Memory B cell (primary cell): ENCODE results near the gene RHEBL1.
"Not testable (repeated sequence)": the region's sequence is repeated elsewhere in the genome, so short reads cannot be mapped to it uniquely, and the experiment has no call there.

ENCODE experiments used
- ATAC-seq: fragments of 150-1000 bp; cut with Tn5 transposase; 2 replicates; pipeline ENCODE4 v1.10.0; 2021; ENCODE audit warnings: low read depth, mild to moderate bottlenecking, moderate library complexity
- DNase-seq, 2 donors: peaks; one replicate each; pipeline ENCODE4 v3.0.0; 2022; ENCODE audit warnings: low spot score in 2 of 2
- H3K27ac Mint-ChIP-seq: one replicate; pipeline ENCODE4 v1.8.0; 2022; ENCODE audit warnings: mild to moderate bottlenecking, moderate library complexity, mixed read lengths
- H3K27me3 Mint-ChIP-seq: one replicate; pipeline ENCODE4 v1.8.0; 2022; ENCODE audit warnings: mixed read lengths
- H3K36me3 Mint-ChIP-seq: one replicate; pipeline ENCODE4 v1.8.0; 2022; ENCODE audit warnings: mild to moderate bottlenecking, mixed read lengths
- H3K4me1 Mint-ChIP-seq: one replicate; pipeline ENCODE4 v1.8.0; 2022; ENCODE audit warnings: mixed read lengths
- H3K4me3 Mint-ChIP-seq: one replicate; pipeline ENCODE4 v1.8.0; 2022; ENCODE audit warnings: mild to moderate bottlenecking, moderate library complexity, mixed read lengths
- H3K9me3 Mint-ChIP-seq: one replicate; pipeline ENCODE4 v1.8.0; 2022; ENCODE audit warnings: mixed read lengths

Gene RHEBL1

DNA sequence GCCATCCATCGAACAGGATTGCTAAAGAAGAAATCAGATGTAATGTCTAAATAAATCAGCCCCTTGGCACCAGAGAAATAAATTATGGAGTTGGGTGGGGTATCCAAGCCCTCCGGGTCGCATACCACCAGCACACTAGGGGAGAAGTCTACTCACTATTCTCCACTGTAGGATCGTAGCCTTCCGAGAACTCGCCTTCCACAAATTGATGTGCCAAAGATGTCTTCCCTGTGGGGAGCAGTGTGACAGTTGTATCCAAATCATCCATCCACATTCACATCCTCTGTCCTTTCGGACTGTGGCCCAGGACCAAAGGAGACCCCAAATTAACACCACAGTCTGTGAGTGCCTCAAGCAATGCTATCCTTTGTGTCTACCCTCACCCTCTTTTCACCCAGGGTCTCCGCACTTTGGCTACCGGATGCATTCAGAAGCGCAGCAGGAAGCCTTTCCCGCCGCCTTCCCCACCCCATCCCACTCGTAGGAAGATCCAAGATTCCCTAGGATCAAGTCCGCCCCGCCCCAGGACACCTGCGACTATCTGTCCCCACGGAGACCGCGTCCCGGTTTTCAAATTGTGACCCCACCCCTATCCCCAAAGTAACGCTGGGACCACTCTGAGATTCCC lies 786 bp downstream of the RHEBL1 start:
- ATAC-seq (no peak), DNase-seq (no peak)
- peak overlapping the region; percentile 87 for H3K27ac Mint-ChIP-seq

GRCh38 chr12:49066120-49066519 lies 3.7 kb downstream of the RHEBL1 start:
- peaks cover 19% of the 10 kb centered on the region for H3K4me1 Mint-ChIP-seq
- no peak overlapping the region for H3K4me3 Mint-ChIP-seq
- no peaks in the 10 kb centered on the region for H3K9me3 Mint-ChIP-seq
- H3K27me3 Mint-ChIP-seq: no peaks in the 10 kb centered on the region
- H3K36me3 Mint-ChIP-seq: no peaks in the 10 kb centered on the region
- no peak overlapping the region for H3K27ac Mint-ChIP-seq
- DNase-seq (no peak), ATAC-seq (no peak)

More for the DNA sequence above, 786 bp downstream of the RHEBL1 start:
- Mint-ChIP-seq H3K27me3 (no peaks in the 10 kb centered on the region), H3K4me1 (peaks cover 14% of the 10 kb centered on the region), H3K4me3 (peak overlapping the region; percentile 88), H3K36me3 (no peaks in the 10 kb centered on the region), H3K9me3 (no peaks in the 10 kb centered on the region)

DNA sequence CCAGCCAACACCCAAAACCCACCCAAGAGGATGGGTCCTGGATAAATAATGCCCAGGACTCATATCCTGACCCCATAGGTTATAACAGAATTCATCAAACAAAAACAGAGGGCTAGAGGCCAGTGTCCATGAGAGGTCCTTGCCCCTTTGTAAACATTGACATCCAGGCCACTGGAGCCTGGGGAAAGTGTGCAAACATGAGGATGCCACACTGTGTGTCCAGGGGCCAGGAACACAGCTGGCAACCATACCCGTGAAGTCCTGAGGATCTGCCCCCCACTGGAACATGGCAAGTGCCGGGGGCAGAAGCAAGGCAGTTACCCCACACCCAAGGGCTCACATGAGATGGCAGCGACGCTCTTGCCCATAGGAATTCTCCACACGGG lies 5.0 kb downstream of the RHEBL1 start:
- DNase-seq (no peak), ATAC-seq (no peak)
- Mint-ChIP-seq H3K27ac (no peak overlapping the region), H3K9me3 (no peaks in the 10 kb centered on the region), H3K4me3 (no peak overlapping the region), H3K4me1 (peaks cover 17% of the 10 kb centered on the region), H3K27me3 (no peaks in the 10 kb centered on the region), H3K36me3 (no peaks in the 10 kb centered on the region)

DNA sequence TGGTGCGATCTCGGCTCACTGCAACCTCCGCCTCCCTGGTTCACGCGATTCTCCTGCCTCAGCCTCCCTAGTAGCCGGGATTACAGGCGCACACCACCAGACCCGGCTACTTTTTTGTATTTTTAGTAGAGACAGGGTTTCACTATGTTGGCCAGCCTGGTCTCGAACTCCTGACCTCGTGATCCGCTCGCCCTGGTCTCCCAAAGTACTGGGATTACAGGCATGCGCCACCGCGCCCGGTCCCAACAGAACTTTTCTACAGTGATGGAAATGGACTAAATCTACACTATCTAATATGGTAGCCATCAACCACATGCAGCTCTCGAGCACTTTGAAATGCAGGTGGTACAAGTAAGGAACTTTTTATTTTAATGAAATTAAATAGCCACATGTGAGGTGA lies 7.9 kb downstream of the RHEBL1 start:
- not testable (repeated sequence) for DNase-seq, H3K27me3 Mint-ChIP-seq, H3K36me3 Mint-ChIP-seq, H3K9me3 Mint-ChIP-seq, H3K27ac Mint-ChIP-seq, ATAC-seq
- H3K4me1 Mint-ChIP-seq: peaks cover 34% of the 10 kb centered on the region
- H3K4me3 Mint-ChIP-seq: peak overlapping the region; percentile 47

DNA sequence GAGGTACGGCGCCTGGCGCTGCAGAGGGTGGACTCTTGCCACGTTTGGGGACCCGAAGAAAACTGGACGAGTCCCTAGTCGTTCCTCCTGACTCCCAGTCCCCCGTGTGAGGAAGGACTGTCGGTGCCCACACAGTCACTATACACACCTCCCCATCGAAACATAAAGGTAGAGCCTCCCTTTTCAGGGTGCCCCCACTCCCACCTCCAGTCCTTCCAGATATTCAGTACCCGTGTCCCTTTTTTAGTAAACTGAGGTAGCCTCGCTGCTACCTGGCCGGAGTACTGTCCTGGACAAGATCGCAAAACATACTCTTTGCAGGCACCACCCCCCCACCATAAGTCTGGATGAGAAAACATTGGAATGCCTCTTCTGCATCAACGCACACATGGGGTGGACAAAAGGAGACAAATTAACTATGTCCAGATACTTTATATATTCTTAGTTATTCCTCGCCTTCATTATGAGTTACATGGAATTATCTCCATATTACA lies 8.6 kb downstream of the RHEBL1 start:
- no peaks in the 10 kb centered on the region for H3K27me3 Mint-ChIP-seq
- peaks cover 41% of the 10 kb centered on the region for H3K4me1 Mint-ChIP-seq
- H3K27ac Mint-ChIP-seq: peak overlapping the region; percentile 90
- H3K36me3 Mint-ChIP-seq: no peaks in the 10 kb centered on the region
- ATAC-seq (no peak), DNase-seq (no peak)
- H3K4me3 Mint-ChIP-seq: peak overlapping the region; percentile 90
- H3K9me3 Mint-ChIP-seq: no peaks in the 10 kb centered on the region

DNA sequence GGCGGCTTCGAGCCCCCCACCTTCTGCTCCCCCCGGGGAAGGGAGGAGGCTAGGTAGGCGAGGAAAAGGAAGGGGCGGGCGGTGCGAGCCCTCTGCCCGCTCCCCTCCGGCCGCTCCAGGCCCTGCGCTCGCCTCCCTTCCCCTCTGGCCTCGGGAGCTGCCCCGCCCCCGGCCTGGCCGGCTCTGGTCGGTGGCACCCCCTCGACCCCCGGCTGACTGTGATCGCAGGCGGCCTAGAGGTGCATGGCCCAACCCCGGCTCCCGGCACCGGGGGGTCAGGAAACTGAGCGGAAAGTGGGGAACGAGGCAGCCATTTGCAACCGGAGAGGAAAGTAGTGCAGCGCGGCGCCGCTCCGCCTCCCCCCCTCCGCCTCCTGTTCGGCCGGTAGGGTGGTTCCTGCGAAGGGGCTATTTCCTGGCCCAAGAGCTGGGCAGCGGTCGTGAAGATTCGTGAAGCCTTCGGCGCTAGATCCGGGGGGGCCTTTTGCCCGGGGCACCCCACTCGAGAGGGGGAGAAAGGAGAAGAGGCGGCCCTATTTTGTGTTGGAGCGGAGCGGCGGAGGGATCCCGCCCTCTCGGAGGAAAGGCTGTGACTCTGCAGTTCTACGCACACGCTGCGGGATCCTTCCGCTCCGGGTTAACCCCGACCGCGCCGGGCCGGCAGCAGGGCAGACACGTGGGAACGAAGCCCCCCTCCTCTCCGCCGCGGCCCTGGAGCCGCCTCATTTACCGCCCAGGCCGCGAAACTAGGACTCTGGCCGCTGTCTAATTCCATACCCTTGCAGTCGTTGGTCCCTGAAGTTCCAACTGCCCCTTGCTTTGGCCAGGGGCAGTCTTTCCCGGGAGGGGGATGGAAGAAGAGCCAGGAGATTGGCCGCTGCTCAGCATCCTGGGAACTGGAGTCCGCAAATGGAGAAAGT lies 9.3 kb downstream of the RHEBL1 start, which contains the start of gene KMT2D:
Gene KMT2D, minus strand, starts transcription at position 558 of the 920 bp plus-strand sequence. CDS start 5,470 bp downstream, outside the sequence.
- no peaks in the 10 kb centered on the region for H3K27me3 Mint-ChIP-seq

GRCh38 chr12:49059299-49060171 lies 10.2 kb downstream of the RHEBL1 start:
- peaks cover 57% of the 10 kb centered on the region for H3K4me1 Mint-ChIP-seq
- H3K4me3 Mint-ChIP-seq: peak overlapping the region; percentile 90
- peaks cover 9% of the 10 kb centered on the region for H3K36me3 Mint-ChIP-seq

More for the DNA sequence above, 9.3 kb downstream of the RHEBL1 start, which contains the start of gene KMT2D:
- ATAC-seq (peak; percentile 72), DNase-seq (peak; percentile 87 to 89)
- Mint-ChIP-seq H3K36me3 (peaks cover 3% of the 10 kb centered on the region), H3K4me3 (peak within 1 kb of the TSS; percentile 90), H3K9me3 (no peaks in the 10 kb centered on the region), H3K27ac (peak within 1 kb of the TSS; percentile 94), H3K4me1 (peaks cover 48% of the 10 kb centered on the region)

DNA sequence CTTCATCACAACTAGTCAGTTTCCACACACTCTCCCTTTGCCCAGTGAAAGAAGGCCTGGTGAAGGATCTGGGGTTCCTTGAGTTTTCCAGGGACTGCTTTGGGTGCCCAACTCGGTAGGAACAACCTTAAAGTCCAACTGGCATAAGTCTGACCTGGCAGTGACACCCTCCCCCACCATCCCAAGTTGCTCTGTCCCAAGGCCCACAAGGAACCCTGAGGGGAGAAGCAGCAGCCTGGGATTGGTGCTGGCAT lies 10.8 kb downstream of the RHEBL1 start:
- peak overlapping the region; percentile 90 for H3K4me3 Mint-ChIP-seq
- ATAC-seq (no peak), DNase-seq (no peak)
- H3K9me3 Mint-ChIP-seq: no peaks in the 10 kb centered on the region
- H3K4me1 Mint-ChIP-seq: peaks cover 55% of the 10 kb centered on the region
- no peaks in the 10 kb centered on the region for H3K27me3 Mint-ChIP-seq
- peaks cover 9% of the 10 kb centered on the region for H3K36me3 Mint-ChIP-seq
- peak overlapping the region; percentile 94 for H3K27ac Mint-ChIP-seq

More at GRCh38 chr12:49059299-49060171, 10.2 kb downstream of the RHEBL1 start:
- Mint-ChIP-seq H3K9me3 (no peaks in the 10 kb centered on the region), H3K27ac (peak overlapping the region; percentile 94), H3K27me3 (no peaks in the 10 kb centered on the region)
- DNase-seq (no peak), ATAC-seq (peak; percentile 1)

GRCh38 chr12:49058366-49059044 lies 11.3 kb downstream of the RHEBL1 start:
- Mint-ChIP-seq H3K36me3 (peaks cover 9% of the 10 kb centered on the region), H3K27me3 (no peaks in the 10 kb centered on the region)

GRCh38 chr12:49057888-49058287 lies 11.9 kb downstream of the RHEBL1 start:
- no peaks in the 10 kb centered on the region for H3K27me3 Mint-ChIP-seq
- H3K36me3 Mint-ChIP-seq: peaks cover 13% of the 10 kb centered on the region
- H3K4me1 Mint-ChIP-seq: peaks cover 53% of the 10 kb centered on the region
- peak overlapping the region; percentile 71 for H3K27ac Mint-ChIP-seq
- DNase-seq (no peak), ATAC-seq (no peak)
- peak overlapping the region; percentile 90 for H3K4me3 Mint-ChIP-seq
- H3K9me3 Mint-ChIP-seq: no peaks in the 10 kb centered on the region

More at GRCh38 chr12:49058366-49059044, 11.3 kb downstream of the RHEBL1 start:
- Mint-ChIP-seq H3K4me3 (peak overlapping the region; percentile 90), H3K27ac (peak overlapping the region; percentile 94), H3K9me3 (no peaks in the 10 kb centered on the region), H3K4me1 (peaks cover 53% of the 10 kb centered on the region)
- ATAC-seq: no peak
- DNase-seq: no peak

GRCh38 chr12:49055978-49056754 lies 13.6 kb downstream of the RHEBL1 start:
- peaks cover 55% of the 10 kb centered on the region for H3K4me1 Mint-ChIP-seq
- peak overlapping the region; percentile 71 for H3K27ac Mint-ChIP-seq
- no peaks in the 10 kb centered on the region for H3K9me3 Mint-ChIP-seq
- no peaks in the 10 kb centered on the region for H3K27me3 Mint-ChIP-seq
- peak overlapping the region; percentile 90 for H3K4me3 Mint-ChIP-seq
- H3K36me3 Mint-ChIP-seq: peaks cover 23% of the 10 kb centered on the region
- ATAC-seq (peak; percentile 67), DNase-seq (peak; percentile 31 to 35)

DNA sequence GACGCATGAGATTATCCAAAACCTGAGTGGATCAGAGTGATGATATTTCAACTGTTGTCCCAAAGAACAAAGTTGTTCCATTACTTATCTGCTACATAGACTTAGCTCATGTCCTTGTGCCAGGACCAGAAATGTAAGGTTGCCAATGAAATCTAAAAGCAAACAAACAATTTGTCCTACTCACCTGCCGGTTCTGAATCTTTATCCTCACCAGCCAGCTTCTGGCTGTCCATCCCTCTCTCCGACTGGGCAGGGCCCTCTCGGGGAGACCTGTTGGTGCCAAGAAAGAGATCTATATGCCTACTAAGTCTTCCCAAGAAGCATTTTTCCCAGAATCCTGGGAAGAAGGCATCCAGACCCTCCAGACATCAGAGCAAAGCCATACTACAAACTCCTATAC lies 14.7 kb downstream of the RHEBL1 start:
- DNase-seq: no peak
- Mint-ChIP-seq H3K4me3 (no peak overlapping the region), H3K9me3 (no peaks in the 10 kb centered on the region), H3K27ac (peak overlapping the region; percentile 71), H3K36me3 (peaks cover 31% of the 10 kb centered on the region), H3K4me1 (peaks cover 60% of the 10 kb centered on the region), H3K27me3 (no peaks in the 10 kb centered on the region)
- no peak for ATAC-seq
